GM19468 (cell line): ENCODE measurements around the gene ST6GAL1.
"Not testable (repeated sequence)": the region's sequence is repeated elsewhere in the genome, so short reads cannot be mapped to it uniquely, and the experiment has no call there.

ENCODE experiments used
- ATAC-seq: cut with Tn5 transposase; IDR thresholded peaks from one replicate; pipeline ENCODE4 v1.9.1; 2021; ENCODE audit warnings: mild to moderate bottlenecking, moderate library complexity, moderate number of reproducible peaks; ENCODE audit not compliant: unreplicated experiment; ENCODE audit errors: extremely low read depth

ST6GAL1 gene

GRCh38 chr3:186964071-186964470 lies 33.7 kb downstream of the ST6GAL1 start:
- ATAC-seq, result no peak

DNA sequence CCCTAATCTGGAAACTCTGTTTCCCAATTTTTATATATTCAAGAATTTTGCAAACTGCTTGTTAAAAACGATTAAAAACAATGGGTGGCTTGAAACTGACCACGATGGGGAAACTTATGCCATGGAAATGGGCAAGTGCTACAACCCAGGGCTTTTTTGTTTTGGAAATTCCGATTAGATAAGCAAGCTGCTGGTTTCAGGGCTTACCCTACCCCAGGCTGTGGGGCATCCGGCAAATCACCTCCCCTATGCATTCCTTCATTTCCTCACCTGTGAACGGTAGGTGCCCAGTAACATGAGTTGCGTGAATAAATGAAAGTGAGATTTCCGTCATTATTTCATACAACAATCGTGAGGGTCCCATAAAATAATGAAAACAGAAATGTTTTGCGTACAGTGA lies 34.3 kb downstream of the ST6GAL1 start:
- ATAC-seq, result no peak

DNA sequence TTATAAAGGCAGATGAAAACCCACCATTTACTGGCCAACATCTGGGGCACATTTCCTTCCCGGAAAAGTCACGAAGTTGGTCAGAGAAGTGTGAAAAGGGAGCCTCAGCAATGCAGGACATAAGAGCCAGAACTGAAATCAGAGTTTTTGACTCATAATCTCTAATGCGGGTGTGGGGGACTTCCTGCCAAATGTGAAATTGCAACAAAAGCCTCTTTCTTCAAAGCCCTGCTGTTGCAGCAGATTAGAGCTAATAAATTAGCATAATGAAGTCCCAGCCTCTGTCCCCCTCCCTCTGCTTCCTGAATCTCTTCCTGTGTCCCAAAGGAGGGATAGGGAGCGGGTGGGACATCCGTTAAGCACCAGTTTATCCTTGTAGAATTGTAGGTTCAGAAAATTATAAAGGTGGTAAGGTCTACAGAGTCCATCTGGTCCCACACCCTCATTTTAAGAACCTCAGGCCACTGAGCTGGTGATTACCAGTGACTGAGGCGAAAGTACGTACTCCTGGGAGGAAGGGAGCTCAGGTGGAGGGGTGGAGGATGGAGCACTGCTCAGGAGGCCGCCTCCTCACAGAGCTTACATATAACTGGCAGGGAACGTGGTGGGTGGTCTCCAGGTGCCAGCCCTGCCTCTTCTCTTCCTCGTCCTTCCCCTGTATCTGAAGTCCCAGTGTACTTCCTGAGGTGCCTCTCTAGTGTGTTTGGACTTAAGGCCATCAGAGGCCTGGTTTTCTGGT lies 35.0 kb downstream of the ST6GAL1 start:
- no peak for ATAC-seq

- ATAC-seq, result no peak
Observed at GRCh38 chr3:186966406-186966805, 36.1 kb downstream of the ST6GAL1 start.

- ATAC-seq, result not testable (repeated sequence)
Observed at GRCh38 chr3:186967236-186967635, 36.9 kb downstream of the ST6GAL1 start.

GRCh38 chr3:186967686-186968085 lies 37.4 kb downstream of the ST6GAL1 start:
- no peak for ATAC-seq

DNA sequence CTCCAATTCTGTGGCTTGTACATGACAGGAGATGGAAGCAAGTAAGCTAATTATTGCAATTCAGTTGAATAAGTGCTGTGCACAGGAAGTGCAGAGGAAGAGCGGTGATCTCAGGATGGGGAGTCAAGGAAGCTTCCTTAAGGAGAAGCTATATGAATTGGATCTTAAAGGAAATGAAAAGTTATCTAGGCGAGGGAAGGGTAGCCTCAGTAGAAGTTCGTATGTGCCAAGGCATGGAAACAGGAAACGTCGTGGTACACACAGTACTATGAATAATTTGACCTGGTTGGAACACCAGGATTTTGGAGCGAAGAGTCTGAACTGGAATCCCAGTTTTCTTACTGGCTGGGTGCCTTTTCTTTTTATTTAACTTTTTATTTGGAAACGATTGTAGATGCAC lies 39.3 kb downstream of the ST6GAL1 start:
- no peak for ATAC-seq

DNA sequence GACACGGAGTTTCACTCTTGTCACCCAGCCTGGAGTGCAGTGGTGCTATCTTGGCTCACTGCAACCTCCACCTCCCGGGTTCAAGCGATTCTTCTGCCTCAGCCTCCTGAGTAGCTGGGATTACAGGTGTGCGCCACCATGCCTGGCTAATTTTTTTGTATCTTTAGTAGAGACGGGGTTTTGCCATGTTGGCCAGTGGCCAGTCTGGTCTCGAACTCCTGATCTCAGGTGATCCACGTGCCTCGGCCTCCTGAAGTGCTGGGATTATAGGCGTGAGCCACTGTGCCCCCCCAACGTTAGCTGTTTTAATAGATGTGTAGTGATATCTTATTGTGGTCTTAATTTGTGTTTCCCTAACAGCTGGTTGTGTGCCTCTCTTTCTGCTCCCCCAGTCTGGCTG lies 40.8 kb downstream of the ST6GAL1 start:
- not testable (repeated sequence) for ATAC-seq

DNA sequence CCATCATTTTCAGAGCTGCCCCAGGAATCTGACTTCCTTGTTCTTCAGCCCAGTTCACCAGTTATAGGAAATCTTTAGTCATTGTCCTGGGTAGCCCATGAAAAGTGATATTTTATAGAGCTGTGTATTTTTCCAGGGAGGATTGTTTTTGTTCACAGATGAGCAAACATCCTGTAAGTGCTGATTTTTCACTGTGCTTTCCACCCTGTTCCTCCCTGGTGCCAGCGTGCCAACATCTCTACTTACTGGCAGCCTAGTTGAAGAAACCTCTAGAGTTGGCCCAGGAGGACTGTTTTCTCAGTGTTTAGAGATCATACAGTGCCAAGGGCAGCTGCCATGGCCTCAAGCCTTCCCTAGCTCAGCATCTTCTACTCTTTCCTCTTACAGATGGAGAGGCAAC lies 41.3 kb downstream of the ST6GAL1 start:
- no peak for ATAC-seq

DNA sequence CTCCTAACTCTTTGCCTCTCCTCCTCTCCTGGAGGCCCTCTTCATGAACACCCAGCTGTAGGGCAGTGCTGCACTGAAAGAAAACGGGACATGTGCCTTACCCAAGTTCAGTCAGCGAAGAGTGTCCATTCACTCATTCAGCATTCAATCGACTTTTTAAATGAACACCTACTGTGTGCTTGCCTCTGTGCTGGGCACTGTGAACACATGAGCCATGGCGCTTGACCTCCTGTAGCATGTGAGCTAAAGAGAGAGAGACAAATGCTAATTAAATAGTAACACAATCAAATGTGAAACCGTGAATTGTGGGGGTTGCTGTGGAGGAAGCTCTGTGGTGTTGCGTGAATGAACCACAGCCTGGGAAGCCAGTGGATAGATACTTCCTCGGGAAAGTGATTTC lies 43.4 kb downstream of the ST6GAL1 start:
- no peak for ATAC-seq

- ATAC-seq, result no peak
Observed at GRCh38 chr3:186974824-186975313, 44.5 kb downstream of the ST6GAL1 start.

DNA sequence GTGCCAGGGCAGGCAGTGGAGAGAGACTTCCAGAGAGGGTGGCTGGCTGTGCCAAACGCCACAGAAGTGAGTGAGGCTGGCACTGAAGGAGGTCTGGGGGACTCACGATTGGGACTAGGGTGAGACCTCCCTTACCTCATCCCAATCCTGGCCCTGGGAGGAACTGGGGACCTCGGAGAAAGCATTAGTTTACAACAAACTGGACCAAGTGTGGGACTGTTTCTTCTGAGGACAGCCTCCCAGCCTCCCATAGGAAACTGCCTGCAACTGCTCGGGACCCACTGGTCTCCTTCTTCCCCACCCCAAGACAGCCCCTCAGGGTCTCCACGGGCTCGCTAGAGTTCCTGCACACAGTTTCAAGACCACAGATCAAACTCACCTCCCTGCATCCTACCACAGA lies 45.4 kb downstream of the ST6GAL1 start:
- ATAC-seq, result no peak

- no peak for ATAC-seq
Observed at GRCh38 chr3:186976837-186977750, 46.8 kb downstream of the ST6GAL1 start.

DNA sequence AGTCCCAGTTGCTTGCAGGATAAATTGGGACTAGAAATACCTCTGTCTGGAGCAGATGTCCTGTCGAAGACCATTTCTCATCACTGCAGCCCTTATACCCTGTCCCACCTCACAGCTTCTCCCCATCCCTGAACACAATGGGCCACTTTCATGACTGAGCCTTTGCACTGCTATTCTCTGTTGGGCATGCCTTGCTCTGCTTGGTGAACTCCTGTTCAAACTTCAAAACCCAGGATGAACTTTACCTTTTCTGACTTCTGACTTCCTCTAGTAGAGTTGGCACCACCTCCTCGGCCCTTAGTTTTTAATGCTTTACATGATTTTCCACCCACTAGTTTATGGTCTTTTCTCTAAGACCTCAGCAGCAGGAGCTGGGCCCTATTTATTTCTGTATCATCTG lies 48.4 kb downstream of the ST6GAL1 start:
- ATAC-seq, result no peak

DNA sequence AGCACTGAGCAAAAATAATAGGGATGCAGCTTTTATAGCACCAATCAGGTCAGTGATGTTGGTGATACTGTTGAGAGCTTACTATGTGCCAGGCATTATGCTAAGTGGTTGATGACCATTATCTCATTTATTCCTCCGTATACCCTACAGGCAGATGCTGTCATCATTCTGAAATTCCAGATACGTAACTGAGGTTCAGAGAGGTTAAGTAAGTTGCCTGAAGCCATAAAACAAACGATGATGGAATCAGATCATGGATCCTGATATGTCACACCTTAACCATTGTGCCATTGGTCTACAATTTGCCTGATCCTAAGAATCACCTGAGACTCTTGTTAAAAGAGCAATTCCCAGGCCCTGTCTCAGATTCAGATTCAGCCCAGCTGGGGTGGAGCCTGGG lies 49.5 kb downstream of the ST6GAL1 start:
- no peak for ATAC-seq

- ATAC-seq, result no peak
Observed at GRCh38 chr3:186980989-186981388, 50.7 kb downstream of the ST6GAL1 start.

- ATAC-seq, result no peak
Observed at GRCh38 chr3:186983659-186984058, 53.3 kb downstream of the ST6GAL1 start.

DNA sequence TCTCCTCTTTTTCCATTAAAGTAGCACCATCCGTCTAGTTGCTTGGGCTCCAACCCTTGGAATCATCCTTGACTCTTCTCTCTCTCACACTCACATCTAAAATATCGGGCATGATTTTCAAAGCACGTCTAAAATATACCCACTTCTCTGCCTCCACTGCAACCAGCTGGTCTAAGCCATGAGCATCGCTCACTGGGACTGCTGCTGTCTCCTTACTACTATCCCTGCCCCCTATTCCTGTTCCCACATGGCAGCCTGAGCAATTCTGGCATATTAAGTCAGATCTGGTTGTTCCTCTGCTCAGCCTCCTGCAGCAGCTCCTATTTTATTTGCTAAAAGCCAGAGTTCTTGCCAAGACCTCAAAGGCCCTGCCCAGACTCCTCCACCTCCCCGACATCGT lies 53.7 kb downstream of the ST6GAL1 start:
- no peak for ATAC-seq

GRCh38 chr3:186985661-186986364 lies 55.5 kb downstream of the ST6GAL1 start:
- ATAC-seq, result no peak

DNA sequence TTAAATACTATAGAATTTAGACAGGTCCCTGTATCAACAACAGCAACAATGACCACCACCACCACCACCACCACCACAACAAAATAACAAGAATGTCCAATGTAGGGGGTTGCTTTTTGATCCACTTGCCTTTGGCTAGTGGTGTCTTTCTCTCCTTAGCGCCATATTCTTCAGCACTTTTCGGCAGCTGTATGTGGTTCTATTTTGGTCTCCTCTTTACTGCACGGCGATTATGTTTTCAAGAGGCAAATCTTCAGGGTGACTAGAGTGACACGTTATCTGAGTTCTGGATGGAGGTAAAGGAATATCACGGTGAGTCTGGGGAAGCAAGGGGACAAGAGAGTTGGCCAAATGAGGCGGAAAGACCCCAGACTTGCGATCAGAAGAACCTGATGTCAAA lies 56.1 kb downstream of the ST6GAL1 start:
- ATAC-seq, result no peak

DNA sequence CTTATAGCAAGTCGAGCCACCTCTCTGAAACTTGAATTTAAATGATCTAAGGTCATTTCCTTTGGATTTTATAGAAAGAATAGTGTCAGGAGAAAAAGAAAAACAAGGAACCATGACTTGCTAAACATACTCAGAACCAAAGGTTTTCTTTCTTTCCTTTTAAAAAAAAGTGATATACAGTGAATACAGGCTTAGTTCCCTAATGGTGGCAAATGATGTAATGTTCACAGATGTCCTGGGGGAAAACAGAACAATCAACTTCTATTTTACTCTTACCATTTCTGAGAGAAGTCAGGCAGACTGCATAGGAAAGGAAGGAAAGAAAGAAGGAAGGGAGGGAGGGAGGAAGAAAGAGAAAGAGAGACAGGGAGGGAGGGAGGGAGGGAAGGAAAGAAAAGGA lies 56.5 kb downstream of the ST6GAL1 start:
- ATAC-seq, result no peak
